ENCODE results near the gene CDK5. TPM values are rescaled to one million over a fixed set of nuclear protein-coding genes. Genes with fewer than 3 reads are reported as not detected.
A peak's percentile ranks its signal among the peaks of the same experiment; 100 is the strongest.

The CDK5 gene
- total RNA-seq, 2 experiments from 2014 or later, result 3.1 to 3.5 TPM

DNA sequence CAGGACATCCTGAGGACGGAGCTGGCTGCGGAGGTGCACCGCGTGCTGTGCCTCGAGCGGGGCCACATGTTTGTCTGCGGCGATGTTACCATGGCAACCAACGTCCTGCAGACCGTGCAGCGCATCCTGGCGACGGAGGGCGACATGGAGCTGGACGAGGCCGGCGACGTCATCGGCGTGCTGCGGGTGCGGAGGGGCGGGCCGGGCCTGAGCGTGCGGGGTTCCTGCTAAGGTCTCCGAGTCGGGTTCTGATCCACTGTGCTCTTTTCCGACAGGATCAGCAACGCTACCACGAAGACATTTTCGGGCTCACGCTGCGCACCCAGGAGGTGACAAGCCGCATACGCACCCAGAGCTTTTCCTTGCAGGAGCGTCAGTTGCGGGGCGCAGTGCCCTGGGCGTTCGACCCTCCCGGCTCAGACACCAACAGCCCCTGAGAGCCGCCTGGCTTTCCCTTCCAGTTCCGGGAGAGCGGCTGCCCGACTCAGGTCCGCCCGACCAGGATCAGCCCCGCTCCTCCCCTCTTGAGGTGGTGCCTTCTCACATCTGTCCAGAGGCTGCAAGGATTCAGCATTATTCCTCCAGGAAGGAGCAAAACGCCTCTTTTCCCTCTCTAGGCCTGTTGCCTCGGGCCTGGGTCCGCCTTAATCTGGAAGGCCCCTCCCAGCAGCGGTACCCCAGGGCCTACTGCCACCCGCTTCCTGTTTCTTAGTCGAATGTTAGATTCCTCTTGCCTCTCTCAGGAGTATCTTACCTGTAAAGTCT is 43.8 kb downstream of the CDK5 start:
- H3K4me3 Mint-ChIP-seq, result peak overlapping the region; percentile 91
- ATAC-seq (ENCODE audit: poor library complexity) (peak; percentile 62), DNase-seq (peak; percentile 80 to 99 (median 90))
- ChIA-PET POLR2A (interaction anchor here (0.8 to 8.5 kb wide), 16 partner anchors 8 to 112 kb away, joined by 3 to 77 read pairs (median 4); partner anchors contain the start of genes ABCB8, CDK5, NOS3 and SLC4A2), CTCF (interaction anchor here (0.7 to 2.6 kb wide), 6 partner anchors 14 to 54 kb away, joined by 3 to 10 read pairs (median 3); partner anchors contain the start of gene ABCB8)
- no peaks in the 10 kb centered on the region for H3K9me3 Mint-ChIP-seq
- H3K36me3 Mint-ChIP-seq (ENCODE audit: low read depth), result peaks cover 8% of the 10 kb centered on the region
- peak overlapping the region; percentile 72 for H3K4me3 ChIP-seq (ENCODE audit: low read length)
- TF ChIP-seq, protein P1, sequence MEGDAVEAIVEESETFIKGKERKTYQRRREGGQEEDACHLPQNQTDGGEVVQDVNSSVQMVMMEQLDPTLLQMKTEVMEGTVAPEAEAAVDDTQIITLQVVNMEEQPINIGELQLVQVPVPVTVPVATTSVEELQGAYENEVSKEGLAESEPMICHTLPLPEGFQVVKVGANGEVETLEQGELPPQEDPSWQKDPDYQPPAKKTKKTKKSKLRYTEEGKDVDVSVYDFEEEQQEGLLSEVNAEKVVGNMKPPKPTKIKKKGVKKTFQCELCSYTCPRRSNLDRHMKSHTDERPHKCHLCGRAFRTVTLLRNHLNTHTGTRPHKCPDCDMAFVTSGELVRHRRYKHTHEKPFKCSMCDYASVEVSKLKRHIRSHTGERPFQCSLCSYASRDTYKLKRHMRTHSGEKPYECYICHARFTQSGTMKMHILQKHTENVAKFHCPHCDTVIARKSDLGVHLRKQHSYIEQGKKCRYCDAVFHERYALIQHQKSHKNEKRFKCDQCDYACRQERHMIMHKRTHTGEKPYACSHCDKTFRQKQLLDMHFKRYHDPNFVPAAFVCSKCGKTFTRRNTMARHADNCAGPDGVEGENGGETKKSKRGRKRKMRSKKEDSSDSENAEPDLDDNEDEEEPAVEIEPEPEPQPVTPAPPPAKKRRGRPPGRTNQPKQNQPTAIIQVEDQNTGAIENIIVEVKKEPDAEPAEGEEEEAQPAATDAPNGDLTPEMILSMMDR (IDR thresholded peaks at IDR 0.05), result no peak
- intact Hi-C loops (cut with DNase I, micrococcal nuclease), result loop anchor here (1.0 to 10.0 kb wide), 5 partner anchors 14 to 921 kb away; partner anchors contain the start of genes ABCB8 (in 2 of the 2) and KCNH2 (in 1 of the 2)
- no peaks in the 10 kb centered on the region for H3K27me3 ChIP-seq (ENCODE audit: control insufficient read depth in 1 of 2, insufficient read depth in 2 of 2, low read length in 2 of 2)
- H3K27ac ChIP-seq (ENCODE audit: low read depth in 1 of 2, low read length in 2 of 2), result peak overlapping the region; percentile 97 to 99
- peaks cover 97% of the 10 kb centered on the region for H3K4me1 ChIP-seq (ENCODE audit: insufficient read depth, low read length)
- H3K27me3 Mint-ChIP-seq, result no peaks in the 10 kb centered on the region
- peaks cover 88% of the 10 kb centered on the region for H3K4me1 Mint-ChIP-seq (ENCODE audit: low read depth)
- peaks cover 0 to 6% of the 10 kb centered on the region in 2 experiments for H3K9me3 ChIP-seq (ENCODE audit: control insufficient read depth in 1 of 2, insufficient read depth in 1 of 2, low read length in 2 of 2)
- no peaks in the 10 kb centered on the region for H3K36me3 ChIP-seq (ENCODE audit: insufficient read depth, low read length)
- peak overlapping the region; percentile 97 for H3K27ac Mint-ChIP-seq

DNA sequence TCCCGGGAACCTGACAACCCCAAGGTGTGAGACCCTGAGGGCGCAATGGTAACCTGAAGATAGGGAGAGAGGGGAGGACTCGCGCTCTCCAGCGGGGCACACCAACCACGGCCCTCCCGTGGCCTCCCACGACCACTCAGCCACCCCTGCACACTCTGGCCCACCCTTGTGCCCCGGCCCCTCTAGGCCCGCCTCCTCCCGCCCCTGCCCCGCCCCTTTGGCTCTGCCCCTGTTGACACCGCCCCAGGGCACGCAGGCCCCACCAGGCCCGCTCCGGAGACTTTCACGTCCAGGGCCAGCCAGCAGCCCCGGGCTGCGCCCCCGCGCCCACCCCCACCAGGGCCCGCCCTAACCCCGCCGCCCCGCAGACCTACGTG is 44.4 kb downstream of the CDK5 start:
- intact Hi-C loops (cut with DNase I, micrococcal nuclease), result loop anchor here (5.0 to 10.0 kb wide), 3 partner anchors 36 to 921 kb away; partner anchors contain the start of gene KCNH2 (in 1 of the 2)
- ATAC-seq (ENCODE audit: poor library complexity) (no peak), DNase-seq (peak in 1 of 14 experiments; percentile 51)
- peak overlapping the region; percentile 91 for H3K4me3 Mint-ChIP-seq
- H3K27me3 Mint-ChIP-seq, result no peaks in the 10 kb centered on the region
- no peaks in the 10 kb centered on the region for H3K9me3 Mint-ChIP-seq
- Histone ChIP-seq H3K4me1 (ENCODE audit: insufficient read depth, low read length) (peaks cover 99% of the 10 kb centered on the region), H3K27ac (ENCODE audit: low read depth in 1 of 2, low read length in 2 of 2) (peak overlapping the region; percentile 97 to 99), H3K36me3 (ENCODE audit: insufficient read depth, low read length) (no peaks in the 10 kb centered on the region), H3K4me3 (ENCODE audit: low read length) (peak overlapping the region; percentile 16), H3K27me3 (ENCODE audit: control insufficient read depth in 1 of 2, insufficient read depth in 2 of 2, low read length in 2 of 2) (no peaks in the 10 kb centered on the region), H3K9me3 (ENCODE audit: control insufficient read depth in 1 of 2, insufficient read depth in 1 of 2, low read length in 2 of 2) (peaks cover 0 to 6% of the 10 kb centered on the region in 2 experiments)
- peaks cover 8% of the 10 kb centered on the region for H3K36me3 Mint-ChIP-seq (ENCODE audit: low read depth)
- H3K4me1 Mint-ChIP-seq (ENCODE audit: low read depth), result peaks cover 88% of the 10 kb centered on the region
- POLR2A ChIA-PET, result interaction anchor here (0.8 to 8.5 kb wide), 15 partner anchors 9 to 328 kb away, joined by 3 to 77 read pairs (median 4); partner anchors contain the start of genes ABCB8, CDK5 and NUB1
- peak overlapping the region; percentile 97 for H3K27ac Mint-ChIP-seq
- TF ChIP-seq, protein P1 (IDR thresholded peaks at IDR 0.05), result no peak
- CTCF ChIA-PET, result interaction anchor here (0.8 to 2.6 kb wide), 3 partner anchors 15 to 45 kb away, joined by 3 to 10 read pairs (median 5); partner anchors contain the start of gene ABCB8

DNA sequence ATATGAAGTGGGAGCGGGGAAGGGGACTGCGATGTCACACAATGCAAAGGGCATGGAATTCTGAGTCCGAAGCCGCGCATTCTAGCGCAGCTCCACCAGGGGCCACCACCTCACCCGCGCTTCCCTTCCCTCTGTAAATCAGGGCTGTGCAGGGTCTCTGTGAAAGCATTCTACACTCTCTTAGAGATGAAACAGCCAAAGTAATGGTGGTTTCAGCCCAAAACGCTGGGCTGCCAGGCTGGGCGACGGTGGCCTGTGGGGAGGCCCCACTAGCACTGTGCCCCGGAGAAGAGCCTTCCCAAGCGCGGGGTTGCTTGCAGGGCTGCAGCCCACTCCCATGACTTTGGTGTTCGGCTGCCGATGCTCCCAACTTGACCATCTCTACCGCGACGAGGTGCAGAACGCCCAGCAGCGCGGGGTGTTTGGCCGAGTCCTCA is 44.8 kb downstream of the CDK5 start:
- H3K27me3 Mint-ChIP-seq, result no peaks in the 10 kb centered on the region
- peak overlapping the region; percentile 86 for H3K4me3 Mint-ChIP-seq
- H3K4me1 Mint-ChIP-seq (ENCODE audit: low read depth), result peaks cover 88% of the 10 kb centered on the region

More for the DNA sequence above, 44.8 kb downstream of the CDK5 start:
- ChIA-PET CTCF (interaction anchor here (1.5 to 2.6 kb wide), 2 partner anchors 15 to 24 kb away, joined by 5 to 10 read pairs; partner anchors contain the start of gene ABCB8), POLR2A (interaction anchor here (1.3 to 8.5 kb wide), 6 partner anchors 8 to 329 kb away, joined by 3 to 77 read pairs (median 9); partner anchors contain the start of genes ABCB8, CDK5 and NUB1)
- intact Hi-C loops (cut with DNase I, micrococcal nuclease), result loop anchor here (5.0 to 10.0 kb wide), 3 partner anchors 36 to 922 kb away; partner anchors contain the start of gene KCNH2 (in 1 of the 2)
- H3K27ac ChIP-seq (ENCODE audit: low read depth in 1 of 2, low read length in 2 of 2), result peak overlapping the region; percentile 86 to 97
- ATAC-seq (ENCODE audit: poor library complexity) (peak; percentile 10), DNase-seq (peak in 3 of 14 experiments; percentile 43 to 63 (median 63))
- no peaks in the 10 kb centered on the region for H3K36me3 ChIP-seq (ENCODE audit: insufficient read depth, low read length)
- peaks cover 0 to 6% of the 10 kb centered on the region in 2 experiments for H3K9me3 ChIP-seq (ENCODE audit: control insufficient read depth in 1 of 2, insufficient read depth in 1 of 2, low read length in 2 of 2)
- no peaks in the 10 kb centered on the region for H3K27me3 ChIP-seq (ENCODE audit: control insufficient read depth in 1 of 2, insufficient read depth in 2 of 2, low read length in 2 of 2)
- peaks cover 8% of the 10 kb centered on the region for H3K36me3 Mint-ChIP-seq (ENCODE audit: low read depth)
- peaks cover 99% of the 10 kb centered on the region for H3K4me1 ChIP-seq (ENCODE audit: insufficient read depth, low read length)
- H3K4me3 ChIP-seq (ENCODE audit: low read length), result peak overlapping the region; percentile 16
- peak overlapping the region; percentile 97 for H3K27ac Mint-ChIP-seq
- TF ChIP-seq, protein P1 (IDR thresholded peaks at IDR 0.05), result peak; percentile 36
- H3K9me3 Mint-ChIP-seq, result no peaks in the 10 kb centered on the region
